Vagina (tissue), 2 donors: ENCODE results near the gene MAP4K1.

Source experiments
- CTCF ChIP-seq, 3 experiments: fragments of 450-650 bp in 2 of 3; fragments of 200-600 bp in 1 of 3; sonication (generic) in 1 of 3; IDR thresholded peaks; one replicate each; pipeline ENCODE4 v1.5.1; 2017 to 2019; ENCODE audit warnings: antibody characterized with exemption in 3 of 3, mild to moderate bottlenecking in 2 of 3, moderate library complexity in 2 of 3
- POLR2A ChIP-seq, 2 donors: fragments of 450-650 bp; IDR thresholded peaks; one replicate each; pipeline ENCODE4 v1.6.1; 2017; ENCODE audit warnings: antibody characterized with exemption in 2 of 2, mild to moderate bottlenecking in 2 of 2, moderate library complexity in 2 of 2
- POLR2AphosphoS5 ChIP-seq, 2 donors: sonication (generic); formaldehyde crosslinking; IDR thresholded peaks; one replicate each; pipeline ENCODE4 v1.9.0; 2017; ENCODE audit warnings: antibody characterized with exemption in 2 of 2, mild to moderate bottlenecking in 2 of 2, low read depth in 1 of 2; ENCODE audit not compliant: insufficient read depth in 1 of 2

DNA sequence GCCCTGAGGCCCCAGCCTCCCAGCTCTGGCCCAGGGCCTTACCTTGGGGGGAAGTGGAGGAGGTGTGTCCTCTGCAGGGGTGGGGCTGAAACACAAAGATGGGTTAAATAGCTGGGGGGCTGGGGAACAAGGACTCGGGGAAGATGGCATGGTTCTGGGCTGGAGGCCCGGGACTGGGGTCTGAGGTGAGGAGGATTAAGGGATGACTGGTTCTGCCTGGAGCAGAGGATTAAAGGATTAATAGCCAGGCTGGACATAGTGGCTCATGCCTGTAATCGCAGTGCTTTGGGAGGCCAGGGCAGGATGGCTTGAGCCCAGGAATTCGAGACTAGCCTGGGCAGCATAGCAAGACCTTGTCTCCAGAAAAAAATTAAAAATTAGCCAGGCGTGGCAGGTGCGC, 11.6 kb downstream of the MAP4K1 start:
- TF ChIP-seq CTCF (IDR thresholded peaks at IDR 0.05) = no peak
- TF ChIP-seq POLR2A (IDR thresholded peaks at IDR 0.05) = no peak
- TF ChIP-seq POLR2AphosphoS5 (IDR thresholded peaks at IDR 0.05; ENCODE audit: insufficient read depth in 1 of 2, low read depth in 1 of 2) = no peak
